Measurements from ENCODE around the gene UBE2Q2. TPM values are rescaled to one million over a fixed set of nuclear protein-coding genes. Genes with fewer than 3 reads are reported as not detected.

The UBE2Q2 gene
- total RNA-seq, 1 donor from 2014 or later: 20.5 TPM

DNA sequence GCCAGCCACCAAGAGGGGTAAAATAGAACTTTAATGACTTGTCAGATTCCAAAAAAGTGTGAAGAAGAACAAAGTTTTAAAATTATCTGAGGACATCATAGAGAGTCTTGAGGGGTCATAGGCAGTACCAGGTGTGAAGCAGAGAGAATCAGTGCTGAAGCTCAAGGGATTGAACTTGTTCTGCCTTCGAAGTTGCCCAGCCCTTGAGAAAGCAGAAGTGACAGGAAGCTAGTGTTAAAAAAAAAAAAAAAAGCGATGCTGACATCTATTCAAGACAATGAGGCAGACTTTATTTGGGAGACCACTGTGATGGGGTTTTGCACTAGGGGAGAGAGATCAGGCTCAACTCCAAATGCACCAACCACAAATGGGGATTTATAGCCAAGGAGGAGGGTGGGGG is 82.2 kb downstream of the UBE2Q2 start:
- Mint-ChIP-seq H3K4me3 (no peak overlapping the region), H3K36me3 (ENCODE audit: low read depth) (peaks cover 34% of the 10 kb centered on the region), H3K27ac (no peak overlapping the region), H3K4me1 (ENCODE audit: low read depth) (peaks cover 53% of the 10 kb centered on the region), H3K9me3 (no peaks in the 10 kb centered on the region), H3K27me3 (ENCODE audit: insufficient read depth) (no peaks in the 10 kb centered on the region)
- DNase-seq (ENCODE audit: low spot score): no peak
- intact Hi-C loops (cut with micrococcal nuclease): no loop called here

DNA sequence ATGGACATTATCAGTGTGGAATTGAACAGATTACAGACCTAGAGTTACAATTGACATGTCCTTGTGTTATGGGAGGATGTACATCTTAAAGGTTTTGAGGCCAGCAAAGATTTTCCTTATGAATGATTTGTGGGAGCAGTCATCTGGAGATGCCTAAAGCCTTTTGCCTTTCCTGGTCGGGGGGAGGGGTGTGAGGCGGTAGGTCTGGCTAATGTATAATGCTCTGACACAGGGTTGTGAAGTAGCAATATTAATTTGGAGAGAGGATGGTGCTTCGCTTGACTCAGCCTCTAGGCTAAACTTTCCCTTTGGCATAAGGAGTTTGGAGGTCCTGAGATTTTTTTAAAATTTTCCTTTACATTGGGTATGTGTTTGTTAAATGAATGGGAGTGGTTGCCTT is 83.7 kb downstream of the UBE2Q2 start:
- peaks cover 57% of the 10 kb centered on the region for H3K4me1 Mint-ChIP-seq (ENCODE audit: low read depth)
- peaks cover 37% of the 10 kb centered on the region for H3K36me3 Mint-ChIP-seq (ENCODE audit: low read depth)
- H3K27me3 Mint-ChIP-seq (ENCODE audit: insufficient read depth): no peaks in the 10 kb centered on the region
- intact Hi-C loops (cut with micrococcal nuclease): no loop called here
- no peak overlapping the region for H3K4me3 Mint-ChIP-seq
- H3K27ac Mint-ChIP-seq: no peak overlapping the region
- no peaks in the 10 kb centered on the region for H3K9me3 Mint-ChIP-seq
- DNase-seq (ENCODE audit: low spot score): no peak

DNA sequence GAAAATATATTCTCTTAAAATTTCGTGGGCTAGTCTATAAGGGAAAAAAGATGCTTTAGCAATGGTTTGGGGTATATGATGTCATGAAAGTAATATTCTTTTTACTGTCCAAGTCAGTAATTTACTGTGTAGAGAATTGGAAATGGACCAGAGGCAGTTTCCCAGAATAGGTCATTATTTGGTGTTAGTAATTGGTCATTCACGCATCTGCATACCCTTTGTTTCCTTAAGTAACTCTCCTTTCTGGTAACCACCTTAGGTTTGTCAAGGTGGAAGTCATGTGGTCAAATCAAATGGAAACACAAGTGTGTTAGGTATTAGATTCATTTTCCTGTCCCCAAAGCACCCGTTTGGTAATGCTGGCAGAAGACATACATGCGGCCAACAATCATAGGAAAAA is 84.4 kb downstream of the UBE2Q2 start:
- DNase-seq (ENCODE audit: low spot score): no peak
- H3K4me1 Mint-ChIP-seq (ENCODE audit: low read depth): peaks cover 50% of the 10 kb centered on the region
- no peak overlapping the region for H3K4me3 Mint-ChIP-seq
- H3K27ac Mint-ChIP-seq: no peak overlapping the region
- intact Hi-C loops (cut with micrococcal nuclease): no loop called here
- no peaks in the 10 kb centered on the region for H3K27me3 Mint-ChIP-seq (ENCODE audit: insufficient read depth)
- no peaks in the 10 kb centered on the region for H3K9me3 Mint-ChIP-seq
- H3K36me3 Mint-ChIP-seq (ENCODE audit: low read depth): peaks cover 38% of the 10 kb centered on the region

DNA sequence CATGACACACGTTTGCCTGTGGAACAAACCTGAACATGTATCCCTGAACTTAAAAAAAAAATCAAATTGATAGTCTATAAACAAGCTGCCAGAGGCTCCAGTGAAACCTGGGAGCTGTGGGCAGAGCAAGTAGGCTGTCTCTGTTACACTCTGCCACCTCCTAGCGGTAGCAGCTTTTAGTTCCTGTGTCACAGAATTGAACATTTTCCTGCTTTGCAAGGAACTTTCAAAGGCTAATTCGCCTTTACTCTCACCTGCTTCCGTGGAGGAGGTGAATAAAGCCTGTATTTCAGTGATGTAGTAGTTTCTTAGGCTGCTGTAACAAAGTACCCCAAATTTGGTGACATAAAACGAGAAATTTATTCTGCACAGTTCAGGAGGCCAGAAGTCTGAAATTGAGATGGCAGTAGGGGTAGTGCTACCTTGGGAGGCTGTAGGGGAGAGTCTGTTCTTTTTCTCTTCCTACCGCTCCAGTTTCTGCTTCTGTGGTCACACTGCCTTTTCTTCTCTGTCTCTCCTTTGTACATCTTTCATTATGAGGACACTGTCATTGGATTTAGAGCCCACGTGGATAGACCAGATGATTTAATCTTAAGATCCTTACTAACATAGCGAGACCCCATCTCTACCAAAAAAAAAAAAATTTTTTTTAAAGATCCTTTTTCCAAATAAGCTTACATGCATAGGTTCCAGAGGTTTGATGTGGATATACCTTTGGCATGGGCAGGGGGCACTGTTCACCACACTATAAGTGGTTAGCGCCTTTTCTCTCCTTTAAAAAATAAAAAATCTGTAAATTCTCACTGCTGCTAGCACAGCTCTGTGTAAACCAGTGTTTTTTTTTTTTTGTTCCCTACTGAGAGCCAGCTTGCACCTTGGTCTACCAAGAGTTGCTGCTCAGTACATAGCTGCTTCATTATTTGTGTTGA is 85.7 kb downstream of the UBE2Q2 start:
- peaks cover 40% of the 10 kb centered on the region for H3K36me3 Mint-ChIP-seq (ENCODE audit: low read depth)

DNA sequence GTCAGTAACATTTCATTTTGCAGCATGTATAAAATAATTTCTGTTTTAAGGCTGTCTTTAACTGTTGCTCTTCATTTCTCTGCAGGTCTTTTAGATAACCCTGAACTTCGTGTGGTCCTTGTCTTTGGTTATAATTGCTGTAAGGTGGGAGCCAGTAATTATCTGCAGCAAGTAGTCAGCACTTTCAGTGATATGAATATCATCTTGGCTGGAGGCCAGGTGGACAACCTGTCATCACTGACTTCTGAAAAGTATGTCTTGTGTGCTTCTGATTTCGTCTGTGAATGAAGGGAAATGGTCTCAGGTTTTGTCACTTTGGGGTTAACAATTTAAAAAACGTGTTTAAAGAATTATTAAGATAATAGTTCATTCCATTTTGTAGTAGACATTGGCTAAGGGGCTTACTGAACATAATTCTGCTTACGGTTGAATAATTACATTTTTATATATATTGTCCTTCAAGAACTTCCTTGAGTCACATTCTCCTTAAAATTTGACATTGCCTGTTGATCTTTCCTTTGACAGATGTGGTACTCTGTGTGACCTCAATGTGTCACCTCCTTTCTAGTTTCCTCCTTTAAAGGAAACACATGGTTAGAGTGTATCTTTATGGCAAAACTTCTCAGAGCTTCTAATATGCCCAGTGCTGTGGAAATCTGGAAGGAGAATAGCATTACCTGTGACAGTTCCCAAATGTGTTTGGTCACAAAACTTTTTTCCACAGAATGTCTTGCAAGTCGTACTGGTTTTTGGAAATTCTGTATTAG is 86.7 kb downstream of the UBE2Q2 start:
- Mint-ChIP-seq H3K27ac (no peak overlapping the region), H3K4me1 (ENCODE audit: low read depth) (peaks cover 30% of the 10 kb centered on the region), H3K27me3 (ENCODE audit: insufficient read depth) (no peaks in the 10 kb centered on the region), H3K36me3 (ENCODE audit: low read depth) (peaks cover 40% of the 10 kb centered on the region), H3K9me3 (no peaks in the 10 kb centered on the region), H3K4me3 (no peak overlapping the region)
- DNase-seq (ENCODE audit: low spot score): no peak
- intact Hi-C loops (cut with micrococcal nuclease): no loop called here

More for the DNA sequence above, 85.7 kb downstream of the UBE2Q2 start:
- Mint-ChIP-seq H3K27me3 (ENCODE audit: insufficient read depth) (no peaks in the 10 kb centered on the region), H3K4me1 (ENCODE audit: low read depth) (peaks cover 37% of the 10 kb centered on the region), H3K4me3 (no peak overlapping the region), H3K27ac (no peak overlapping the region), H3K9me3 (no peaks in the 10 kb centered on the region)
- intact Hi-C loops (cut with micrococcal nuclease): no loop called here
- DNase-seq (ENCODE audit: low spot score): no peak

- Mint-ChIP-seq H3K9me3 (no peaks in the 10 kb centered on the region), H3K27ac (no peak overlapping the region), H3K36me3 (ENCODE audit: low read depth) (peaks cover 37% of the 10 kb centered on the region), H3K4me3 (no peak overlapping the region), H3K27me3 (ENCODE audit: insufficient read depth) (no peaks in the 10 kb centered on the region), H3K4me1 (ENCODE audit: low read depth) (peaks cover 24% of the 10 kb centered on the region)
- intact Hi-C loops (cut with micrococcal nuclease): no loop called here
- DNase-seq (ENCODE audit: low spot score): no peak
Measured at GRCh38 chr15:75930866-75931265, 87.6 kb downstream of the UBE2Q2 start.

DNA sequence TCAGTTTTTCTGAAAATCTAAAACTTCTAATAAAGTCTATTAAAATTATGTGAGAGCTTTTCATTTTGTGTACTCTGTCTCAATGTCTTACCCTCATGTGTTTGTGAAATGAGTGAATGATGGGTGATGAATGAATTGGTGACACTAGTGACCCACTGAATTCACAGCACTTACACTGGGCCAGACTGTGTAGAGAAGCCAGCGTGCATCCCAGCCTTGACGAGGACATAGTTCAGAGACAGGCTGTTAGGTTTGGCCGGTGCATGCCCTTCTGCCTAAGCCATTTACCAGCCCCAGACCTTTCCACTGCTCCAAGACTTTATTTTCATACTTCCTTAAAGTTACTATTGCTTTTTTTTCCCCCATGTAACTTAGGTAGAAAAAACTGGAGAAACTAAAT is 99.2 kb downstream of the UBE2Q2 start:
- no peaks in the 10 kb centered on the region for H3K4me1 Mint-ChIP-seq (ENCODE audit: low read depth)
- intact Hi-C loops (cut with micrococcal nuclease): no loop called here
- H3K9me3 Mint-ChIP-seq: no peaks in the 10 kb centered on the region
- H3K36me3 Mint-ChIP-seq (ENCODE audit: low read depth): peaks cover 24% of the 10 kb centered on the region
- no peak overlapping the region for H3K4me3 Mint-ChIP-seq
- no peak overlapping the region for H3K27ac Mint-ChIP-seq
- peaks cover 3% of the 10 kb centered on the region for H3K27me3 Mint-ChIP-seq (ENCODE audit: insufficient read depth)
- no peak for DNase-seq (ENCODE audit: low spot score)

GRCh38 chr15:75943246-75943645 is 100.0 kb downstream of the UBE2Q2 start:
- Mint-ChIP-seq H3K27me3 (ENCODE audit: insufficient read depth) (peaks cover 3% of the 10 kb centered on the region), H3K9me3 (no peaks in the 10 kb centered on the region), H3K36me3 (ENCODE audit: low read depth) (peaks cover 16% of the 10 kb centered on the region), H3K4me1 (ENCODE audit: low read depth) (no peaks in the 10 kb centered on the region), H3K27ac (no peak overlapping the region), H3K4me3 (no peak overlapping the region)
- no peak for DNase-seq (ENCODE audit: low spot score)
- intact Hi-C loops (cut with micrococcal nuclease): no loop called here

- Mint-ChIP-seq H3K4me3 (no peak overlapping the region), H3K4me1 (ENCODE audit: low read depth) (no peaks in the 10 kb centered on the region), H3K27ac (no peak overlapping the region), H3K27me3 (ENCODE audit: insufficient read depth) (peaks cover 3% of the 10 kb centered on the region), H3K36me3 (ENCODE audit: low read depth) (peaks cover 11% of the 10 kb centered on the region), H3K9me3 (no peaks in the 10 kb centered on the region)
- intact Hi-C loops (cut with micrococcal nuclease): no loop called here
- DNase-seq (ENCODE audit: low spot score): no peak
Measured at GRCh38 chr15:75943713-75944215, 100.5 kb downstream of the UBE2Q2 start.

DNA sequence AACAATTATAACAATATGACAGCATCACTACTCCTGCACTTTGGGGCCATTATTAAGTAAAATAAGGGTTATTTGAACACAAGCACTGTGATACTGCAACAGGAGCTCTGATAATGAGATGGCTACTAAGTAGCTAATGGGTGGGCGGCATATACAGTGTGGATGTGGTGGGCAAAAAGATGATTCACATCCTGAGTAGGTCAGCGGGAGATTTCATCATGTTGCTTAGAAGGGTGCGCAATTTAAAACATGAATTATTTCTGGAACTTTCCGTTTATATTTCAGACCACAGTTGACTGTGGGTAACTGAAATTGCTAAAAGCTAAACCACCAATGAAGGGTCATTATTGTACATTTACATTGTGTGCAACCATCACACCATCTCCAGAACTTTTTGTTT is 102.7 kb downstream of the UBE2Q2 start:
- H3K4me3 Mint-ChIP-seq: no peak overlapping the region
- intact Hi-C loops (cut with micrococcal nuclease): no loop called here
- H3K36me3 Mint-ChIP-seq (ENCODE audit: low read depth): no peaks in the 10 kb centered on the region
- H3K27me3 Mint-ChIP-seq (ENCODE audit: insufficient read depth): peaks cover 12% of the 10 kb centered on the region
- no peaks in the 10 kb centered on the region for H3K4me1 Mint-ChIP-seq (ENCODE audit: low read depth)
- H3K9me3 Mint-ChIP-seq: no peaks in the 10 kb centered on the region
- no peak overlapping the region for H3K27ac Mint-ChIP-seq
- no peak for DNase-seq (ENCODE audit: low spot score)

- Mint-ChIP-seq H3K4me3 (no peak overlapping the region), H3K36me3 (ENCODE audit: low read depth) (no peaks in the 10 kb centered on the region), H3K4me1 (ENCODE audit: low read depth) (no peaks in the 10 kb centered on the region), H3K27me3 (ENCODE audit: insufficient read depth) (peaks cover 19% of the 10 kb centered on the region), H3K9me3 (no peaks in the 10 kb centered on the region), H3K27ac (no peak overlapping the region)
- intact Hi-C loops (cut with micrococcal nuclease): no loop called here
- DNase-seq (ENCODE audit: low spot score): no peak
Measured at GRCh38 chr15:75947092-75947491, 103.8 kb downstream of the UBE2Q2 start.

DNA sequence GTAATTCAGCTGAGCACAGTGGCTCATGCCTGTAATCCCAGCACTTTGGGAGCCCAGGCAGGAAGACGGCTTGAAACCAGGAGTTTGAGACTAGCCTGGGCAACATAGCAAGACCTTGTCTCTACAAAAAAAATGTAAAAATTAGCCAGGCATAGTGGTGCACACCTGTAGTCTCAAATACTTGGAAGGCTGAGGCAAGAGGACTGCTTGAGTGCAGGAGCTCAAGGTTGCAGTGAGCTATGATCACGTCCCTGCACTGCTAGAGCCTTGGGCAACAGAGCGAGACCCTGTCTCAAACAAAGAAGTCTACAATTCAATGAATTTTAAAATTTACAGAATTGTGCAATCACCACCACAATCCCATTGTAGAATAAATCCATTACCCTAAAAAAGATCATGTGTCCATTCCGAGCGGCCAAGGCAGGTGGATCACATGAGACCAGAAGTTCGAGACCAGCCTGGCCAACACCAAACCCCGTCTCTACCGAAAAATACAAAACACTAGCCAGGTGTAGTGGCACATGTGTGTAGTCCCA is 105.6 kb downstream of the UBE2Q2 start:
- Mint-ChIP-seq H3K27ac (no peak overlapping the region), H3K27me3 (ENCODE audit: insufficient read depth) (peaks cover 24% of the 10 kb centered on the region), H3K36me3 (ENCODE audit: low read depth) (no peaks in the 10 kb centered on the region), H3K9me3 (no peaks in the 10 kb centered on the region), H3K4me1 (ENCODE audit: low read depth) (no peaks in the 10 kb centered on the region), H3K4me3 (no peak overlapping the region)
- intact Hi-C loops (cut with micrococcal nuclease): no loop called here
- no peak for DNase-seq (ENCODE audit: low spot score)

All from activated T-helper 1 cell treated with anti-CD3 and anti-CD28 coated beads, Interleukin-12 subunit alpha, Interleukin-12 subunit beta, Interleukin-2, Interleukin-4 antibody, amounts not matched to agents 30 ng/mL and 10 ng/mL and 1 ng/mL, durations not matched to agents 14 hours and 24 hours and 36 hours (primary cell).